22Rv1 (cell line): Measurements from ENCODE around the gene INO80.

ENCODE experiments used
- ZFX ChIP-seq: fragments of 450-650 bp; IDR thresholded peaks from 2 replicates; pipeline ENCODE4 v1.6.1; 2017; ENCODE audit warnings: antibody characterized with exemption, borderline replicate concordance
- TF ChIP-seq, protein P1 (sequence below): fragments of 450-650 bp; IDR thresholded peaks from 2 replicates; pipeline ENCODE4 v1.5.1; 2017; ENCODE audit warnings: mild to moderate bottlenecking

DNA sequence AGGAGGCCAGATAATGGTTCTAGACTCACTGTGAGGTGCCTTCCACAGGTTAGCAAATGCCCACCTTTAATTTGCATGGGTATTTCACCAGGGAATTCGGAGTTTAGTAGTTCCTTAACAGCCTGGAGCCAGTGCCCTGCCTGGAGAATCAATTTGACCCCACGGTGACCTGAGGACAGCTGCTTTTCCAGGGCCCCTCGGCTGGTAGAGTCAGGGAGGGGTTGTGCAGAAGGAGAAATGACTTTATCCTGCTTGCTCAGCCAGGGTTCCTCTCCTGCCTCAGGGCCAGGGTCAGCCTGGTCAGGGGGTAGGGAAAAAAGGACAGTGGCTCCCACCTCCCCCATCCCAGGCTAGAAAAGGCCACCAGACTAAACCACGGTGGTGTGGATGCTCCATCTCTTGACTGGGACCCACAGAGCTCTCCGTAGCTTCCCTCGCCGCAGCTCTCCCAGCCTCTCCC, 175.0 kb downstream of the INO80 start:
- TF ChIP-seq, protein P1, sequence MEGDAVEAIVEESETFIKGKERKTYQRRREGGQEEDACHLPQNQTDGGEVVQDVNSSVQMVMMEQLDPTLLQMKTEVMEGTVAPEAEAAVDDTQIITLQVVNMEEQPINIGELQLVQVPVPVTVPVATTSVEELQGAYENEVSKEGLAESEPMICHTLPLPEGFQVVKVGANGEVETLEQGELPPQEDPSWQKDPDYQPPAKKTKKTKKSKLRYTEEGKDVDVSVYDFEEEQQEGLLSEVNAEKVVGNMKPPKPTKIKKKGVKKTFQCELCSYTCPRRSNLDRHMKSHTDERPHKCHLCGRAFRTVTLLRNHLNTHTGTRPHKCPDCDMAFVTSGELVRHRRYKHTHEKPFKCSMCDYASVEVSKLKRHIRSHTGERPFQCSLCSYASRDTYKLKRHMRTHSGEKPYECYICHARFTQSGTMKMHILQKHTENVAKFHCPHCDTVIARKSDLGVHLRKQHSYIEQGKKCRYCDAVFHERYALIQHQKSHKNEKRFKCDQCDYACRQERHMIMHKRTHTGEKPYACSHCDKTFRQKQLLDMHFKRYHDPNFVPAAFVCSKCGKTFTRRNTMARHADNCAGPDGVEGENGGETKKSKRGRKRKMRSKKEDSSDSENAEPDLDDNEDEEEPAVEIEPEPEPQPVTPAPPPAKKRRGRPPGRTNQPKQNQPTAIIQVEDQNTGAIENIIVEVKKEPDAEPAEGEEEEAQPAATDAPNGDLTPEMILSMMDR: no peak
- no peak for TF ChIP-seq ZFX
